ENCODE measurements around the gene WDR27. TPM values are rescaled to one million over a fixed set of nuclear protein-coding genes. Genes with fewer than 3 reads are reported as not detected.

Gene WDR27
- total RNA-seq, 2 donors from 2014 or later: 17.4 to 43.8 TPM

DNA sequence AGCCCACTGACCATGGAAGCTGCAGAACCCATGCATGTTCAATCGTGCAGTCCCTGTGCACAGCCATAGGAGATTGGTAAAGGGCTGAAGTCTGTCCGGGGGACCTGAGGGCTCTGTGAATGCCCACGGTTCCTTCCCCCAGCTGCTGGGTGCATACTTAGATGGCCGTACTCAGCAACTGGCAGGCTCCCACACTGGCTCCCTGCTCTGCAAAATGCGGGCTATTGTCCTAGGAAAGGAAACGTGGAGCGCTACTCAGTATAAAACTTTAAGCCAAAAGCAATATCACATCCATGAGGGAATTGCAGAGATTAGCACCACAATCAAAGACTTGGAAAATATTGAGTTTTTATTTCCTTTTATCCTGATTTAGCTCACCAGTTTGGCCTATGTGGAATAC lies 202.0 kb downstream of the WDR27 start:
- TF ChIP-seq, protein P1, sequence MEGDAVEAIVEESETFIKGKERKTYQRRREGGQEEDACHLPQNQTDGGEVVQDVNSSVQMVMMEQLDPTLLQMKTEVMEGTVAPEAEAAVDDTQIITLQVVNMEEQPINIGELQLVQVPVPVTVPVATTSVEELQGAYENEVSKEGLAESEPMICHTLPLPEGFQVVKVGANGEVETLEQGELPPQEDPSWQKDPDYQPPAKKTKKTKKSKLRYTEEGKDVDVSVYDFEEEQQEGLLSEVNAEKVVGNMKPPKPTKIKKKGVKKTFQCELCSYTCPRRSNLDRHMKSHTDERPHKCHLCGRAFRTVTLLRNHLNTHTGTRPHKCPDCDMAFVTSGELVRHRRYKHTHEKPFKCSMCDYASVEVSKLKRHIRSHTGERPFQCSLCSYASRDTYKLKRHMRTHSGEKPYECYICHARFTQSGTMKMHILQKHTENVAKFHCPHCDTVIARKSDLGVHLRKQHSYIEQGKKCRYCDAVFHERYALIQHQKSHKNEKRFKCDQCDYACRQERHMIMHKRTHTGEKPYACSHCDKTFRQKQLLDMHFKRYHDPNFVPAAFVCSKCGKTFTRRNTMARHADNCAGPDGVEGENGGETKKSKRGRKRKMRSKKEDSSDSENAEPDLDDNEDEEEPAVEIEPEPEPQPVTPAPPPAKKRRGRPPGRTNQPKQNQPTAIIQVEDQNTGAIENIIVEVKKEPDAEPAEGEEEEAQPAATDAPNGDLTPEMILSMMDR (IDR thresholded peaks at IDR 0.05): no peak

DNA sequence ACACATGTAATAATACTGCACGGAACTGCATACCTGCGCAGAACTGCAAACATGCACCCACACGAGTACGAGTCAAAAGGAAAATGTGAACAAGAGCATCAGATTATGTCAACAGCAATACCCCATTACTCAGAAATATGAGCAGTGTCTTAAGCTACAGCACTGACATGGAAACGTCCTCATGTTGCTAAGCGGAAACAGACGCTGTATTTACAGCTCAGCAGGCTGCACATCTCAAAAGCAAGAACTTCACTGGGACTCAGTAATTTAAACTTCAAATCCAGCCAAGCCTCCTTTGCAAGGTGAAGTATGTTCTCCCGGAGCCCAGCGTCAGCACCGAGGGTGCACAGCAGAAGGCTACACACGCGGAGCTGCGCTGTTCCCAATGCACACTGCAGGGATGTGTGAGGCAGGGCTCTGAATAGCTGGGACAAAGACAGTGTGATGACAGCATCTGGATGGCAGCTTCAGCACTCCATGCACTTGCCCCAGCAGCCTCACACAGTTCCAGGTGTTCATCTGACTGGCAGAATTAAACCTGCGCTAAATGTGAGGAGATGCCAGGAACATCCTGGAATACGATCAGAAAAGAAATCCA lies 202.8 kb downstream of the WDR27 start:
- Histone ChIP-seq H3K9ac (ENCODE audit: low read depth in 2 of 2, low read length in 2 of 2) (no peak overlapping the region), H3K4me3 (no peak overlapping the region), H3K4me1 (no peaks in the 10 kb centered on the region), H3K9me3 (no peaks in the 10 kb centered on the region), H3K27ac (no peak overlapping the region), H3K27me3 (no peaks in the 10 kb centered on the region), H3K36me3 (no peaks in the 10 kb centered on the region)
- intact Hi-C loops (cut with DNase I): no loop called here
- DNase-seq: no peak
- TF ChIP-seq, protein P1 (IDR thresholded peaks at IDR 0.05): no peak

More for the DNA sequence above, 202.0 kb downstream of the WDR27 start:
- no peak overlapping the region for H3K27ac ChIP-seq
- H3K36me3 ChIP-seq: no peaks in the 10 kb centered on the region
- intact Hi-C loops (cut with DNase I): no loop called here
- no peaks in the 10 kb centered on the region for H3K27me3 ChIP-seq
- no peak overlapping the region for H3K4me3 ChIP-seq
- DNase-seq: no peak
- H3K9ac ChIP-seq (ENCODE audit: low read depth in 2 of 2, low read length in 2 of 2): no peak overlapping the region
- H3K9me3 ChIP-seq: no peaks in the 10 kb centered on the region
- no peaks in the 10 kb centered on the region for H3K4me1 ChIP-seq

DNA sequence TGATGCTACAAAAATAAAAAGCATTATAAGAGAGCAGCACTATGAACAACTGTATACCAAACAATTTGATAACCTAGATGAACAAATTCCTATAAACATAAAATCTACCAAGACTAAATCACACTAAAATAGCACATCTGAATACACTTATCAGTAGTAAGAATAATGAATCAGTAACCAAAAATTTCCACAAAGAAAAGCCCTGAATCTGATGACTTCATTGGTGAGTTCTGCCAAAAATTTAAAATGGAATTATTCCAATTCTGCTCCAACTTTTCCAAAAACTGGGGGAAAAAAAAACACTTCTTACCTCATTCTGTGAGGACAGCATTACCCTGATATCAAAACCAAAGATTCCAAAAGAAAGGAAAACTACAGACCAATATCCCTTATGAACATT lies 206.2 kb downstream of the WDR27 start:
- Histone ChIP-seq H3K9ac (ENCODE audit: low read depth in 2 of 2, low read length in 2 of 2) (no peak overlapping the region), H3K9me3 (no peaks in the 10 kb centered on the region), H3K36me3 (no peaks in the 10 kb centered on the region), H3K4me3 (no peak overlapping the region), H3K4me1 (no peaks in the 10 kb centered on the region), H3K27ac (no peak overlapping the region), H3K27me3 (no peaks in the 10 kb centered on the region)
- TF ChIP-seq, protein P1 (IDR thresholded peaks at IDR 0.05): no peak
- no peak for DNase-seq
- intact Hi-C loops (cut with DNase I): no loop called here

DNA sequence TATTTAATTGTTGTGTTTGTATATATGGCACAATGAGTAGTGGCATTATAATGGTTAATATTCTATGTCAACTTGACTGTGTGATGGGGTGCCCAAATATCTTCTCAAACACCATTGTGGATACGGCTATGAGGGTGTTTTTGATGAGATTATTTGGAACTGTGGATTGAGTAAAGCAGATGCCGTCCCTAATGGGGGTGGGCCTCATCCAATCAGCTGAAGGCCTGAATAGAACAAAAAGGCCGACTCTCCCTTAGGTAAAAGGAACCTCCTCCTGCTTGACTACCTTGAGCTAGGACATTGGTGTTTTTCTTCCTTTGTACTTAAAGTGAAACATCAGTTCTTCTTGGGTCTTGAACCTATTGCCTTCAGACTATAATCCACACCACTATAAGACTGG lies 207.8 kb downstream of the WDR27 start:
- Histone ChIP-seq H3K4me3 (no peak overlapping the region), H3K27me3 (no peaks in the 10 kb centered on the region), H3K27ac (no peak overlapping the region), H3K9ac (ENCODE audit: low read depth in 2 of 2, low read length in 2 of 2) (no peak overlapping the region), H3K36me3 (no peaks in the 10 kb centered on the region), H3K4me1 (no peaks in the 10 kb centered on the region), H3K9me3 (no peaks in the 10 kb centered on the region)
- intact Hi-C loops (cut with DNase I): no loop called here
- DNase-seq: no peak
- TF ChIP-seq, protein P1 (IDR thresholded peaks at IDR 0.05): no peak

DNA sequence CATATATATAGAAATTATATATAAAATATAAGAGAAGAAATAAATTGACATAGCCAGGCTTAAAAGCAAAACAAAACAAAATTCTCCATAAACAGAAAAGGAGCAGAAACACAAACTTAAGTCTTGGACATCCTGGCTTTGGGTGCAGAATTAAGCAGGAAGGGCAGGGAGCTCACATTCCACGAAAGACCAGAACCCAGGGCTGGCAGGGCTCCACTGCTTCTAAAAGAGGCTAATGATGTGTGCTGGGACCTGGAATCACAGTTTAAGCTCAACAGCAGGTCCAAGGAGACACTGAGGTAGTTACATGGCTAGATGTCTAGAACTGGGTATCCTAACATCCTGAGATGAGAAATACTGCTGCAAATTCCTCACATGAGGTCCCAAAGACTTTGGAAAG lies 210.3 kb downstream of the WDR27 start:
- Histone ChIP-seq H3K4me3 (no peak overlapping the region), H3K27me3 (no peaks in the 10 kb centered on the region), H3K4me1 (no peaks in the 10 kb centered on the region), H3K27ac (no peak overlapping the region), H3K36me3 (no peaks in the 10 kb centered on the region), H3K9ac (ENCODE audit: low read depth in 2 of 2, low read length in 2 of 2) (no peak overlapping the region), H3K9me3 (no peaks in the 10 kb centered on the region)
- TF ChIP-seq, protein P1 (IDR thresholded peaks at IDR 0.05): no peak
- no peak for DNase-seq
- intact Hi-C loops (cut with DNase I): no loop called here
